Measurements from ENCODE around the gene FOXP1. TPM values are rescaled to one million over a fixed set of nuclear protein-coding genes. Genes with fewer than 3 reads are reported as not detected.

Gene FOXP1
- total and polyA plus RNA-seq, 2 of the 13 experiments (the other 11 are each of a cell fraction or from before 2014, with no cell fraction given): 40.4 to 59.0 TPM

DNA sequence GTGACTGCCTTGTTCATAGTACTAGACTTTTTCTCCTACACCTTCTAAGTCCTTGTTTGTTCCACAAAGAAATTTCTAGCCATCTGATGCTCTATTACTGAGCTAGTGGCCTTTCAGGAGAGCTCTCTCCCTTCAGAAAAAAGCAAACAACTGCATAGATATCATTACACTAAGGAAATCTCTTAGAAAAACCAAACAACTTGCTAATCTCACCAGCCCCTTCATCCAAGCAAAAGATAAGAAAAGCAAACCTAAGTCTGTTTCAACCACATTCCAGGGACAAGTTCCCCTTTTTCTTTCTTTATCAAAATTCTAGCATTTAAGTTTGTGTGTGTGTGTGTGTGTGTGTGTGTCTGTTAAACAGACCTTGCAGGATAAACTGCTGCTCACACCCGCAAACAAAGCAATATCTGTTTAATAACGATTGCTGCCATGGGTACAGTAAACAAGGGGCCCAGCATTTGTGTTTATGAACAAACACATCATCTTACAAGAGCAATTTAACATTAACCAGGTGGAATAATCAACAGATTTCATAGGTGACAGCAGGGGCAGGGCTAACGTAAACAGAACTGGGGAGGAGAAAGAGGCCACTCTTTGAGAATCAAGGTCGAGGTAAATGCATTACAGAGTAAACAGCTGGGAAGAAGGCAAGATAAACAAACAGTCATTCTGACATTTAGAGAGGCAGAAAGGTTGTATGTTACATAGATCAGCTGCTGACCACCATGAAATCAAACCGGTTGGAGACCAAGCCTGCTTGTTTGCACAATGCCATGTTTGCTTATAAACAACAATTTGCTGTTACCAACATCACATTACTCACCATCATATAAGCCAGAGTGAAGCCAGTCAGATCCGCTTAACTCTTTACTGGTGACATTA lies 375.1 kb downstream of the FOXP1 start (continued):
- TF ChIP-seq, protein P1, sequence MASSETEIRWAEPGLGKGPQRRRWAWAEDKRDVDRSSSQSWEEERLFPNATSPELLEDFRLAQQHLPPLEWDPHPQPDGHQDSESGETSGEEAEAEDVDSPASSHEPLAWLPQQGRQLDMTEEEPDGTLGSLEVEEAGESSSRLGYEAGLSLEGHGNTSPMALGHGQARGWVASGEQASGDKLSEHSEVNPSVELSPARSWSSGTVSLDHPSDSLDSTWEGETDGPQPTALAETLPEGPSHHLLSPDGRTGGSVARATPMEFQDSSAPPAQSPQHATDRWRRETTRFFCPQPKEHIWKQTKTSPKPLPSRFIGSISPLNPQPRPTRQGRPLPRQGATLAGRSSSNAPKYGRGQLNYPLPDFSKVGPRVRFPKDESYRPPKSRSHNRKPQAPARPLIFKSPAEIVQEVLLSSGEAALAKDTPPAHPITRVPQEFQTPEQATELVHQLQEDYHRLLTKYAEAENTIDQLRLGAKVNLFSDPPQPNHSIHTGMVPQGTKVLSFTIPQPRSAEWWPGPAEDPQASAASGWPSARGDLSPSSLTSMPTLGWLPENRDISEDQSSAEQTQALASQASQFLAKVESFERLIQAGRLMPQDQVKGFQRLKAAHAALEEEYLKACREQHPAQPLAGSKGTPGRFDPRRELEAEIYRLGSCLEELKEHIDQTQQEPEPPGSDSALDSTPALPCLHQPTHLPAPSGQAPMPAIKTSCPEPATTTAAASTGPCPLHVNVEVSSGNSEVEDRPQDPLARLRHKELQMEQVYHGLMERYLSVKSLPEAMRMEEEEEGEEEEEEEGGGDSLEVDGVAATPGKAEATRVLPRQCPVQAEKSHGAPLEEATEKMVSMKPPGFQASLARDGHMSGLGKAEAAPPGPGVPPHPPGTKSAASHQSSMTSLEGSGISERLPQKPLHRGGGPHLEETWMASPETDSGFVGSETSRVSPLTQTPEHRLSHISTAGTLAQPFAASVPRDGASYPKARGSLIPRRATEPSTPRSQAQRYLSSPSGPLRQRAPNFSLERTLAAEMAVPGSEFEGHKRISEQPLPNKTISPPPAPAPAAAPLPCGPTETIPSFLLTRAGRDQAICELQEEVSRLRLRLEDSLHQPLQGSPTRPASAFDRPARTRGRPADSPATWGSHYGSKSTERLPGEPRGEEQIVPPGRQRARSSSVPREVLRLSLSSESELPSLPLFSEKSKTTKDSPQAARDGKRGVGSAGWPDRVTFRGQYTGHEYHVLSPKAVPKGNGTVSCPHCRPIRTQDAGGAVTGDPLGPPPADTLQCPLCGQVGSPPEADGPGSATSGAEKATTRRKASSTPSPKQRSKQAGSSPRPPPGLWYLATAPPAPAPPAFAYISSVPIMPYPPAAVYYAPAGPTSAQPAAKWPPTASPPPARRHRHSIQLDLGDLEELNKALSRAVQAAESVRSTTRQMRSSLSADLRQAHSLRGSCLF (CRISPR knock-in tag; IDR thresholded peaks at IDR 0.05; ENCODE audit: borderline replicate concordance): no peak
- TF ChIP-seq, protein P2, sequence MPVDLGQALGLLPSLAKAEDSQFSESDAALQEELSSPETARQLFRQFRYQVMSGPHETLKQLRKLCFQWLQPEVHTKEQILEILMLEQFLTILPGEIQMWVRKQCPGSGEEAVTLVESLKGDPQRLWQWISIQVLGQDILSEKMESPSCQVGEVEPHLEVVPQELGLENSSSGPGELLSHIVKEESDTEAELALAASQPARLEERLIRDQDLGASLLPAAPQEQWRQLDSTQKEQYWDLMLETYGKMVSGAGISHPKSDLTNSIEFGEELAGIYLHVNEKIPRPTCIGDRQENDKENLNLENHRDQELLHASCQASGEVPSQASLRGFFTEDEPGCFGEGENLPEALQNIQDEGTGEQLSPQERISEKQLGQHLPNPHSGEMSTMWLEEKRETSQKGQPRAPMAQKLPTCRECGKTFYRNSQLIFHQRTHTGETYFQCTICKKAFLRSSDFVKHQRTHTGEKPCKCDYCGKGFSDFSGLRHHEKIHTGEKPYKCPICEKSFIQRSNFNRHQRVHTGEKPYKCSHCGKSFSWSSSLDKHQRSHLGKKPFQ (CRISPR knock-in tag; IDR thresholded peaks at IDR 0.05; ENCODE audit: insufficient replicate concordance): peak; percentile 94
- TF ChIP-seq SRSF1 (optimal IDR thresholded peaks at IDR 0.05; ENCODE audit: low read depth, low read length) (no peak), ARNT2 (CRISPR knock-in tag; IDR thresholded peaks at IDR 0.05; ENCODE audit: low read depth) (peak; percentile 62; the same call in 1 of the 2 replicates), ZNF343 (CRISPR knock-in tag; IDR thresholded peaks at IDR 0.05) (0 out of 2 replicates have a peak, but pooled peaks have one; percentile 52), MAF1 (CRISPR knock-in tag; IDR thresholded peaks at IDR 0.05; ENCODE audit: borderline replicate concordance) (no peak), BHLHE40 (IDR thresholded peaks at IDR 0.05; ENCODE audit: low read length) (peak; percentile 43; the same call in 1 of the 2 replicates), ZNF761 (CRISPR knock-in tag; conservative IDR thresholded peaks at IDR 0.05) (0 out of 2 replicates have a peak, but pooled peaks have one; percentile 64), NCOA5 (CRISPR knock-in tag; IDR thresholded peaks at IDR 0.05) (no peak), PLRG1 (conservative IDR thresholded peaks at IDR 0.05) (no peak), SAFB2 (CRISPR knock-in tag; IDR thresholded peaks at IDR 0.05; ENCODE audit: borderline replicate concordance, low read depth) (no peak), HMGA1 (CRISPR knock-in tag; conservative IDR thresholded peaks at IDR 0.05) (no peak), TMF1 (CRISPR knock-in tag; IDR thresholded peaks at IDR 0.05; ENCODE audit: low read depth) (0 out of 2 replicates have a peak, but pooled peaks have one; percentile 26), ZNF615 (CRISPR knock-in tag; IDR thresholded peaks at IDR 0.05; ENCODE audit: borderline replicate concordance) (no peak), FOXK2 (IDR thresholded peaks at IDR 0.05) (peak; percentile 96), RBM22 (optimal IDR thresholded peaks at IDR 0.05; ENCODE audit: low read length) (peak; percentile 96), XRCC5 (optimal IDR thresholded peaks at IDR 0.05; ENCODE audit: low read length) (no peak)
- TF ChIP-seq, protein P3, sequence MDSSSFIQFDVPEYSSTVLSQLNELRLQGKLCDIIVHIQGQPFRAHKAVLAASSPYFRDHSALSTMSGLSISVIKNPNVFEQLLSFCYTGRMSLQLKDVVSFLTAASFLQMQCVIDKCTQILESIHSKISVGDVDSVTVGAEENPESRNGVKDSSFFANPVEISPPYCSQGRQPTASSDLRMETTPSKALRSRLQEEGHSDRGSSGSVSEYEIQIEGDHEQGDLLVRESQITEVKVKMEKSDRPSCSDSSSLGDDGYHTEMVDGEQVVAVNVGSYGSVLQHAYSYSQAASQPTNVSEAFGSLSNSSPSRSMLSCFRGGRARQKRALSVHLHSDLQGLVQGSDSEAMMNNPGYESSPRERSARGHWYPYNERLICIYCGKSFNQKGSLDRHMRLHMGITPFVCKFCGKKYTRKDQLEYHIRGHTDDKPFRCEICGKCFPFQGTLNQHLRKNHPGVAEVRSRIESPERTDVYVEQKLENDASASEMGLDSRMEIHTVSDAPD (CRISPR knock-in tag; IDR thresholded peaks at IDR 0.05): peak; percentile 81; the same call in 1 of the 2 replicates
- TF ChIP-seq, protein P4, sequence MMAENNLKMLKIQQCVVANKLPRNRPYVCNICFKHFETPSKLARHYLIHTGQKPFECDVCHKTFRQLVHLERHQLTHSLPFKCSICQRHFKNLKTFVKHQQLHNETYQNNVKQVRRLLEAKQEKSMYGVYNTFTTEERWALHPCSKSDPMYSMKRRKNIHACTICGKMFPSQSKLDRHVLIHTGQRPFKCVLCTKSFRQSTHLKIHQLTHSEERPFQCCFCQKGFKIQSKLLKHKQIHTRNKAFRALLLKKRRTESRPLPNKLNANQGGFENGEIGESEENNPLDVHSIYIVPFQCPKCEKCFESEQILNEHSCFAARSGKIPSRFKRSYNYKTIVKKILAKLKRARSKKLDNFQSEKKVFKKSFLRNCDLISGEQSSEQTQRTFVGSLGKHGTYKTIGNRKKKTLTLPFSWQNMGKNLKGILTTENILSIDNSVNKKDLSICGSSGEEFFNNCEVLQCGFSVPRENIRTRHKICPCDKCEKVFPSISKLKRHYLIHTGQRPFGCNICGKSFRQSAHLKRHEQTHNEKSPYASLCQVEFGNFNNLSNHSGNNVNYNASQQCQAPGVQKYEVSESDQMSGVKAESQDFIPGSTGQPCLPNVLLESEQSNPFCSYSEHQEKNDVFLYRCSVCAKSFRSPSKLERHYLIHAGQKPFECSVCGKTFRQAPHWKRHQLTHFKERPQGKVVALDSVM (CRISPR knock-in tag; IDR thresholded peaks at IDR 0.05): no peak
